K562 (cell line): ENCODE data around the gene SPATA6. TPM values are rescaled to one million over a fixed set of nuclear protein-coding genes. Genes with fewer than 3 reads are reported as not detected.

Experiments used
- ATAC-seq: fragments of 200-7000 bp; cut with Tn5 transposase; 3 replicates; pipeline ENCODE4 v1.9.1; 2020; ENCODE audit warnings: moderate library complexity
- BruUV-seq: library from RNA; stranded (reverse); fragments of 400-500 nt; replicated peaks from 2 replicates; lab custom pipeline; 2021; lab: Mats Ljungman, UMichigan
- CTCF ChIA-PET: fragments of 300-600 bp; formaldehyde crosslinking; extraction: SDS; loops from one replicate; lab custom pipeline; 2021; ENCODE audit warnings: low intra/inter-chr PET ratio; lab: Yijun Ruan, JAX
- POLR2A ChIA-PET: fragments of 300-600, 350-650 bp; sonication (Branson Sonifier 250); formaldehyde crosslinking; extraction: SDS; loops from one replicate; lab custom pipeline; 2021; ENCODE audit warnings: antibody characterized with exemption, inconsistent platforms; lab: Yijun Ruan, JAX
- DNase-seq, 4 experiments: peaks; one replicate each; pipeline versions ENCODE4 v3.0.0 to v3.0.0-alpha.2; 2011 to 2018; ENCODE audit warnings: low spot score in 3 of 4, mixed read lengths in 3 of 4; ENCODE audit errors: extremely low read depth in 1 of 4
- FAIRE-seq: peaks from 2 replicates; lab custom pipeline; 2011; peaks lifted over from hg19 to GRCh38; lab: Jason Lieb, UNC
- H2AFZ ChIP-seq: 2 replicates; pipeline ENCODE4 v1.6.0; 2011; ENCODE audit warnings: low read depth, low read length, control low read depth, inconsistent platforms
- H3K27ac ChIP-seq: fragments of 200-600 bp; 3 replicates; pipeline ENCODE4 v1.8.0; 2011; ENCODE audit warnings: low read depth, mild to moderate bottlenecking, control low read depth, inconsistent platforms, low read length, moderate library complexity, mixed read lengths; ENCODE audit errors: extremely low read depth
- H3K27me3 ChIP-seq, 2 experiments: fragments of 300-600 bp in 1 of 2; 2 replicates in 1 of 2; 3 replicates in 1 of 2; pipeline versions ENCODE4 v1.6.0 to v1.8.0; 2011; ENCODE audit warnings: inconsistent platforms in 2 of 2, low read length in 2 of 2, mild to moderate bottlenecking in 1 of 2, mixed read lengths in 1 of 2, moderate library complexity in 1 of 2; ENCODE audit not compliant: control insufficient read depth in 2 of 2, insufficient read depth in 2 of 2
- H3K36me3 ChIP-seq: fragments of 300-600 bp; 3 replicates; pipeline ENCODE4 v1.8.0; 2011; ENCODE audit warnings: mild to moderate bottlenecking, low read length, inconsistent platforms; ENCODE audit not compliant: control insufficient read depth, insufficient read depth
- H3K4me1 ChIP-seq, 2 experiments: fragments of 200-600 bp in 1 of 2; replicated peaks in 1 of 2; 2 replicates in 1 of 2; 3 replicates in 1 of 2; pipeline versions ENCODE4 v1.5.1 to v1.8.0; 2011; ENCODE audit warnings: inconsistent platforms in 2 of 2, low read length in 2 of 2, mild to moderate bottlenecking in 1 of 2, mixed read lengths in 1 of 2, moderate library complexity in 1 of 2; ENCODE audit not compliant: control insufficient read depth in 2 of 2, insufficient read depth in 2 of 2
- H3K4me2 ChIP-seq: 2 replicates; pipeline ENCODE4 v1.6.1; 2011; ENCODE audit warnings: low read length, control low read depth, inconsistent platforms, mixed read lengths; ENCODE audit not compliant: insufficient read depth
- H3K4me3 ChIP-seq: fragments of 200-600 bp; sonication (generic), shearing (Covaris generic); 2 replicates; pipeline ENCODE4 v1.5.1; 2016; ENCODE audit warnings: control low read depth, inconsistent platforms
- H3K79me2 ChIP-seq: fragments of 200-600 bp; 3 replicates; pipeline ENCODE4 v1.8.0; 2011; ENCODE audit warnings: low read length, inconsistent platforms; ENCODE audit not compliant: control insufficient read depth, insufficient read depth
- H3K9ac ChIP-seq, 2 experiments: 2 replicates each; pipeline versions ENCODE4 v1.6.0 to v1.6.1; 2011; ENCODE audit warnings: low read depth in 2 of 2, low read length in 2 of 2, control low read depth in 1 of 2, inconsistent platforms in 1 of 2, mild to moderate bottlenecking in 1 of 2, mixed read lengths in 1 of 2; ENCODE audit not compliant: insufficient read depth in 1 of 2
- H3K9me1 ChIP-seq: one replicate; pipeline ENCODE4 v1.6.0; 2011; ENCODE audit warnings: inconsistent platforms, mild to moderate bottlenecking, low read length, moderate library complexity; ENCODE audit not compliant: control insufficient read depth, insufficient read depth
- H3K9me3 ChIP-seq: replicated peaks from 2 replicates; pipeline ENCODE4 v1.5.1; 2011; ENCODE audit warnings: low read depth, low read length, inconsistent platforms; ENCODE audit not compliant: control insufficient read depth, insufficient read depth
- H4K20me1 ChIP-seq: replicated peaks from 2 replicates; pipeline ENCODE4 v1.6.1; 2011; ENCODE audit warnings: low read length, inconsistent platforms, mixed read lengths; ENCODE audit not compliant: control insufficient read depth, insufficient read depth
- BRD9 ChIP-seq: fragments of 450-650 bp; IDR thresholded peaks from 2 replicates; pipeline ENCODE4 v1.6.1; 2018; ENCODE audit warnings: low read depth; ENCODE audit not compliant: partially characterized antibody
- CBFA2T2 ChIP-seq: fragments of 450-650 bp; conservative IDR thresholded peaks from 2 replicates; pipeline ENCODE4 v1.6.1; 2017; ENCODE audit warnings: mild to moderate bottlenecking
- HIVEP1 ChIP-seq: fragments of 250-450 bp; sonication (Bioruptor Pico); IDR thresholded peaks from 2 replicates; pipeline ENCODE4 v1.4.0; 2020; ENCODE audit warnings: mild to moderate bottlenecking
- NR4A1 ChIP-seq, 2 experiments: fragments of 250-450 bp in 1 of 2; fragments of 450-650 bp in 1 of 2; sonication (Bioruptor Pico) in 1 of 2; IDR thresholded peaks; 2 replicates each; pipeline versions ENCODE4 v1.4.0 to v1.6.1; 2016 to 2020; ENCODE audit warnings: mild to moderate bottlenecking in 2 of 2, missing compliant biosample characterization in 1 of 2, missing genetic modification characterization in 1 of 2, moderate library complexity in 1 of 2
- RHOXF2B ChIP-seq: fragments of 250-450 bp; sonication (Bioruptor Pico); conservative IDR thresholded peaks from 2 replicates; pipeline ENCODE4 v1.5.1; 2021
- SMAD1 ChIP-seq: fragments of 150-350 bp; IDR thresholded peaks from 2 replicates; pipeline ENCODE4 v1.6.1; 2014; ENCODE audit warnings: low read length, low read depth; ENCODE audit not compliant: partially characterized antibody
- TEAD2 ChIP-seq: fragments of 450-650 bp; IDR thresholded peaks from 2 replicates; pipeline ENCODE4 v1.6.1; 2016; ENCODE audit warnings: missing genetic modification characterization, control low read depth, missing compliant biosample characterization
- ZNF586 ChIP-seq: fragments of 450-650 bp; formaldehyde crosslinking; conservative IDR thresholded peaks from 2 replicates; pipeline ENCODE4 v1.4.0; 2020; ENCODE audit warnings: mild to moderate bottlenecking, moderate library complexity
- WGBS: fragments of 100-300 bp; shearing (Covaris generic); methylation state at CpG from one replicate; pipeline ENCODE4 v1.1.6; 2016; ENCODE audit warnings: low coverage, mixed read lengths; ENCODE audit not compliant: insufficient coverage; ENCODE audit errors: missing lambda C conversion rate; 5-methylcytosine and 5-hydroxymethylcytosine counted together
- in situ Hi-C: fragments of 300-500 bp; cut with MboI; formaldehyde crosslinking; loops from 4 replicates; pipeline ENCODE4 v1.15.0; 2018; ENCODE audit warnings: inconsistent platforms, mixed read lengths
- intact Hi-C: fragments of 100-400 bp; cut with micrococcal nuclease; formaldehyde crosslinking; loops from 2 replicates; pipeline ENCODE4 v1.14.2; 2022
- polyA plus RNA-seq, 8 experiments: library from polyadenylated mRNA; depleted of rRNA in 4 of 8; stranded (reverse) in 5 of 8; unstranded in 3 of 8; fragments of >200 nt; fragmentation: Nextera tagmentation in 2 of 8; fragmentation: Illumina TruSeq in 1 of 8; extraction: Ambion mirVana in 2 of 8; extraction: Trizol in 1 of 8; gene quantifications; 2 replicates each; pipeline versions ENCODE4 v1.2.1 to v1.2.3, GENCODE V29; 2011 to 2014; ENCODE audit warnings: inconsistent platforms in 1 of 8, missing spikeins in 1 of 8
- total RNA-seq, 7 experiments: library from RNA; depleted of rRNA in 6 of 7; stranded (reverse); fragments of >200 nt in 6 of 7; fragmentation: Illumina TruSeq in 2 of 7; extraction: Trizol in 2 of 7; gene quantifications; 2 replicates each; pipeline versions ENCODE4 v1.2.1 to v1.2.3, GENCODE V29; 2011 to 2021; ENCODE audit warnings: low replicate concordance in 1 of 7
- TF ChIP-seq, protein P1 (sequence below), 2 experiments: fragments of 200-800 bp in 1 of 2; sonication (Bioruptor generic) in 1 of 2; sonication (generic) in 1 of 2; formaldehyde crosslinking in 1 of 2; IDR thresholded peaks in 1 of 2; conservative IDR thresholded peaks in 1 of 2; 2 replicates each; pipeline versions ENCODE4 v1.5.0 to v1.6.1; 2016 to 2020; ENCODE audit warnings: missing compliant biosample characterization in 1 of 2, missing genetic modification characterization in 1 of 2, missing genetic modification reagents in 1 of 2

The SPATA6 gene
- total and polyA plus RNA-seq, 9 of the 15 experiments (the other 6 are each of a cell fraction or from before 2014, with no cell fraction given): 0.01 to 0.91 (median 0.18) TPM

DNA sequence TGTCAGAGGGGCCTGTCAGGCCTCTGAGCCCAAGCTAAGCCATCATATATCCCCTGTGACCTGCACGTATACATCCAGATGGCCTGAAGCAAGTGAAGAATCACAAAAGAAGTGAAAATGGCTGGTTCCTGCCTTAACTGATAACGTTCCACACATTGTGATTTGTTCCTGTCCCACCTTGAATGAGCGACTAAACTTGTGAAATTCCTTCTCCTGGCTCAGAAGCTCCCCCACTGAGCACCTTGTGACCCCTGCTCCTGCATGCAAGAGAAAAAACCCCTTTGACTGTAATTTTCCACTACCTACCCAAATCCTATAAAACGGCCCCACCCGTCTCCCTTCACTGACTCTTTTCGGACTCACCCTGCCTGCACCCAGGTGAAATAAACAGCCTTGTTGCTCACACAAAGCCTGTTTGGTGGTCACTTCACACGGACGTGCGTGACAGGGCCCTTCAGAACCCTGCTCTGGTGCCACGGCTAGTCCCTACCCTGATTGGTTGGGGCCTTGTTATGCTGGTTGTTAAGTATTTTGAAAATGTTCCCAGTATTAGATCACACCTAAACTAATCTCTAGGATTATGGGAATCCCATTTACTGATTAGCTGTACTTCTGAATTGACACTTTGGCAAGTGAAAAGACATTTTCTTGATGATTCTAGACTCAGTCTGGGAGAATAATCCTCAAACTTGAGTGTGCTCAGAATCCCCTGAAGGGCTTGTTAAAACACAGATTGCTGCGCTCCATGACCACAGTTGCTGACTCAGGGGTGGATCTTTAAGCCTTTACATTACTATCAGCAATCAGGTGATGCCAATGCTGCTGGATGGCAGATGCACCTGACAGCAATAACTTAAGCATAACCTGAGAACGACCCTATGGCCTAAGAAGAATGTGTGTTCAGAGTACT lies 28.8 kb upstream of the SPATA6 start:
- Histone ChIP-seq H4K20me1 (no peaks in the 10 kb centered on the region), H3K9ac (no peak overlapping the region), H3K4me1 (no peaks in the 10 kb centered on the region), H3K4me3 (no peak overlapping the region), H3K79me2 (no peaks in the 10 kb centered on the region), H3K27me3 (no peaks in the 10 kb centered on the region), H2AFZ (no peak overlapping the region), H3K36me3 (no peaks in the 10 kb centered on the region), H3K4me2 (no peak overlapping the region), H3K9me3 (no peaks in the 10 kb centered on the region), H3K9me1 (no peaks in the 10 kb centered on the region), H3K27ac (no peak overlapping the region)
- in situ Hi-C loops (no loop called here), intact Hi-C loops (no loop called here)
- 2% methylated on average over 12 of the region's 12 CpGs for WGBS
- TF ChIP-seq HIVEP1 (CRISPR knock-in tag): no peak
- TF ChIP-seq CBFA2T2: no peak
- no peak for TF ChIP-seq NR4A1 (CRISPR knock-in tag; IDR thresholded peaks at IDR 0.05)
- no peak for TF ChIP-seq NR4A1 (tag; IDR thresholded peaks at IDR 0.05)
- TF ChIP-seq BRD9: no peak
- no peak for TF ChIP-seq TEAD2 (tag)
- no peak for TF ChIP-seq RHOXF2B (CRISPR knock-in tag)
- TF ChIP-seq, protein P1, sequence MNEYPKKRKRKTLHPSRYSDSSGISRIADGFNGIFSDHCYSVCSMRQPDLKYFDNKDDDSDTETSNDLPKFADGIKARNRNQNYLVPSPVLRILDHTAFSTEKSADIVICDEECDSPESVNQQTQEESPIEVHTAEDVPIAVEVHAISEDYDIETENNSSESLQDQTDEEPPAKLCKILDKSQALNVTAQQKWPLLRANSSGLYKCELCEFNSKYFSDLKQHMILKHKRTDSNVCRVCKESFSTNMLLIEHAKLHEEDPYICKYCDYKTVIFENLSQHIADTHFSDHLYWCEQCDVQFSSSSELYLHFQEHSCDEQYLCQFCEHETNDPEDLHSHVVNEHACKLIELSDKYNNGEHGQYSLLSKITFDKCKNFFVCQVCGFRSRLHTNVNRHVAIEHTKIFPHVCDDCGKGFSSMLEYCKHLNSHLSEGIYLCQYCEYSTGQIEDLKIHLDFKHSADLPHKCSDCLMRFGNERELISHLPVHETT (CRISPR knock-in tag; conservative IDR thresholded peaks at IDR 0.05 in 1 of 2, IDR thresholded peaks at IDR 0.05 in 1 of 2): no peak
- TF ChIP-seq SMAD1: no peak
- no peak for TF ChIP-seq ZNF586 (CRISPR knock-in tag)
- ChIA-PET CTCF (no interaction called here), POLR2A (interaction anchor here (0.6 kb wide), 1 partner anchor 843 kb away, joined by 4 read pairs; no protein-coding TSS in a partner anchor)
- BruUV-seq: no TSS peak
- FAIRE-seq (no peak), ATAC-seq (no peak), DNase-seq (no peak)
